HFFc6 (cell line): ENCODE data around the gene ANO7. TPM values are rescaled to one million over a fixed set of nuclear protein-coding genes. Genes with fewer than 3 reads are reported as not detected.

Experiments used
- DNase-seq: peaks from one replicate; pipeline ENCODE4 v3.0.0-alpha.2; 2018
- H3K27ac Mint-ChIP-seq: 2 replicates; pipeline ENCODE4 v1.8.0; 2020; ENCODE audit warnings: mild to moderate bottlenecking, mixed read lengths
- H3K27me3 Mint-ChIP-seq: 2 replicates; pipeline ENCODE4 v1.8.0; 2021; ENCODE audit warnings: mild to moderate bottlenecking, moderate library complexity, mixed read lengths; ENCODE audit not compliant: insufficient read depth
- H3K36me3 Mint-ChIP-seq: 2 replicates; pipeline ENCODE4 v1.8.0; 2021; ENCODE audit warnings: low read depth, mixed read lengths
- H3K4me1 Mint-ChIP-seq: 2 replicates; pipeline ENCODE4 v1.8.0; 2020; ENCODE audit warnings: low read depth, mixed read lengths
- H3K4me3 Mint-ChIP-seq: 2 replicates; pipeline ENCODE4 v1.8.0; 2020; ENCODE audit warnings: mild to moderate bottlenecking, moderate library complexity, mixed read lengths
- H3K9me3 Mint-ChIP-seq: 2 replicates; pipeline ENCODE4 v1.8.0; 2020; ENCODE audit warnings: mild to moderate bottlenecking, mixed read lengths
- total RNA-seq, 6 experiments: library from RNA; stranded (reverse); fragmentation: NEBNext Ultra II Directional; extraction: Animal tissue kit (Norgen Biotek cat#: 25700); gene quantifications; 2 replicates in 1 of 6; 3 replicates in 5 of 6; pipeline ENCODE4 v1.2.3, GENCODE V29; 2021
- TF ChIP-seq, protein P1 (sequence below): fragments of 200-600 bp; sonication (generic); IDR thresholded peaks from 2 replicates; pipeline ENCODE4 v1.5.0; 2021; ENCODE audit warnings: antibody characterized with exemption, mild to moderate bottlenecking

Gene ANO7
- total RNA-seq, 6 experiments from 2014 or later: 0.80 to 1.4 (median 1.2) TPM

DNA sequence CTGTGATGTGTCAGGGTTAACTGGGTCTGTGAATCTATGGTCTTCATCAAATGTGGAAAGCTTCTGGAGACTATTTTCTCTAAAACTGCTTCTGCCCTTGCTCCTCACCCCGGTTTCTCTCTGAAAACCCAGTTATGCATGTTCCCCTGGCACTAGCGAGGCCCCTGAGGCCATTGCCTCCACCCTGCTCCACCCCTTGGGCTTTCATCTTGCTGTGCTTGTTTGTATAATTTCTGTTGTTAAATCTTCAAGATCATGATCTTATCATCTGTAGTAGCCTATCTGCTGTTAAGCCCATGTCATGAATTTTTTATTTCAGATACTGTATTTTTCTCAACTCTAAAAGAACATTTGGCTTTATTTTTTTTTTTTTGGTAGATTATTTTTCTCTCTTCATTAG is 14.9 kb upstream of the ANO7 start:
- peaks cover 44% of the 10 kb centered on the region for H3K36me3 Mint-ChIP-seq
- TF ChIP-seq, protein P1, sequence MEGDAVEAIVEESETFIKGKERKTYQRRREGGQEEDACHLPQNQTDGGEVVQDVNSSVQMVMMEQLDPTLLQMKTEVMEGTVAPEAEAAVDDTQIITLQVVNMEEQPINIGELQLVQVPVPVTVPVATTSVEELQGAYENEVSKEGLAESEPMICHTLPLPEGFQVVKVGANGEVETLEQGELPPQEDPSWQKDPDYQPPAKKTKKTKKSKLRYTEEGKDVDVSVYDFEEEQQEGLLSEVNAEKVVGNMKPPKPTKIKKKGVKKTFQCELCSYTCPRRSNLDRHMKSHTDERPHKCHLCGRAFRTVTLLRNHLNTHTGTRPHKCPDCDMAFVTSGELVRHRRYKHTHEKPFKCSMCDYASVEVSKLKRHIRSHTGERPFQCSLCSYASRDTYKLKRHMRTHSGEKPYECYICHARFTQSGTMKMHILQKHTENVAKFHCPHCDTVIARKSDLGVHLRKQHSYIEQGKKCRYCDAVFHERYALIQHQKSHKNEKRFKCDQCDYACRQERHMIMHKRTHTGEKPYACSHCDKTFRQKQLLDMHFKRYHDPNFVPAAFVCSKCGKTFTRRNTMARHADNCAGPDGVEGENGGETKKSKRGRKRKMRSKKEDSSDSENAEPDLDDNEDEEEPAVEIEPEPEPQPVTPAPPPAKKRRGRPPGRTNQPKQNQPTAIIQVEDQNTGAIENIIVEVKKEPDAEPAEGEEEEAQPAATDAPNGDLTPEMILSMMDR: no peak
- H3K4me1 Mint-ChIP-seq: peaks cover 8% of the 10 kb centered on the region
- no peak for DNase-seq
- H3K4me3 Mint-ChIP-seq: no peak overlapping the region
- H3K9me3 Mint-ChIP-seq: peaks cover 16% of the 10 kb centered on the region
- peaks cover 4% of the 10 kb centered on the region for H3K27me3 Mint-ChIP-seq
- no peak overlapping the region for H3K27ac Mint-ChIP-seq

- H3K4me1 Mint-ChIP-seq: peaks cover 8% of the 10 kb centered on the region
- peaks cover 28% of the 10 kb centered on the region for H3K36me3 Mint-ChIP-seq
- no peak overlapping the region for H3K4me3 Mint-ChIP-seq
- TF ChIP-seq, protein P1: no peak
- H3K27me3 Mint-ChIP-seq: peaks cover 1% of the 10 kb centered on the region
- H3K9me3 Mint-ChIP-seq: no peaks in the 10 kb centered on the region
- no peak overlapping the region for H3K27ac Mint-ChIP-seq
- DNase-seq: no peak
These were observed 10.7 kb upstream of the ANO7 start for GRCh38 chr2:241177526-241178334.

GRCh38 chr2:241178961-241179360 is 9.5 kb upstream of the ANO7 start:
- no peak overlapping the region for H3K4me3 Mint-ChIP-seq
- H3K4me1 Mint-ChIP-seq: peaks cover 2% of the 10 kb centered on the region
- H3K27ac Mint-ChIP-seq: no peak overlapping the region
- no peak for DNase-seq
- no peaks in the 10 kb centered on the region for H3K9me3 Mint-ChIP-seq
- peaks cover 1% of the 10 kb centered on the region for H3K27me3 Mint-ChIP-seq
- TF ChIP-seq, protein P1: no peak
- H3K36me3 Mint-ChIP-seq: peaks cover 21% of the 10 kb centered on the region

DNA sequence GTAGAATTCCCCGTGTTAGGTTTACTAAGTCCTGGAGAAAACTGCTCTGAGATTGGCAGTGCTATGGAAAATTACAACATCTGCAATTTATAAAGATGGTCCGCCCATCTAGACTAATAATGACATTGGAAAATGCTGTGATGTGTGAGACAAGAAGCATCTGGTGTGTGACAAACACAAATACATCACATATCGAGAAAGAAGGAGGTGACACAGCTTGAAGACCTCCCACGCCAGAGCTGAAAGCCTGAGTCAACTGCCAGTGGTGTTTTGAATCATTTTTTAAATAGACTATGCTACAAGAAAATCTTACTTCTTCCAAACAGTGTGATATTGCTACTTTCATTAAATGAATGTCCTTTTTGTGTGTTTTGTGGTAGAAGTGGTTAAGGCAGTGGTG is 8.6 kb upstream of the ANO7 start:
- TF ChIP-seq, protein P1: no peak
- H3K27ac Mint-ChIP-seq: no peak overlapping the region
- H3K36me3 Mint-ChIP-seq: peaks cover 16% of the 10 kb centered on the region
- H3K27me3 Mint-ChIP-seq: no peaks in the 10 kb centered on the region; the same call in 1 of the 2 replicates
- H3K4me3 Mint-ChIP-seq: no peak overlapping the region
- H3K4me1 Mint-ChIP-seq: no peaks in the 10 kb centered on the region
- H3K9me3 Mint-ChIP-seq: no peaks in the 10 kb centered on the region
- no peak for DNase-seq

DNA sequence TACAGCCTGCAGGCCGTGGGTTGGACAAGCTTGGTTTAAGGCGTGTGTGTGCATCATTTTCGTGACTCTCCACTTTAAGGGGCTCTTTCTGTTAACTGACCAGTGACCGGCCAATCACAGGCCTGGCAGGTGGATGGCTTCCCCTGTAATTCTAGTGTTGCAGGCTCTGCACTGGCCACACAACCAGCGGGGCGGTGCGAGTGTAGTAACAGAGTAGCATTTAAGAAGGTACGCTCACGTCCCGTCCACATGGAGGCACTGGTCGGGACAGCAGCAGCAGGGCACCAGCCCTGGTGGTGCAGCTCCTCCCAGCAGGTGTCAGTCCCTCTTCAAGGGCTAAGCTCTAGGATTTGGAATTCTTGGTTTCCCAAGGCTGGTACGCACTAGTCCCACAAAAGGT is 8.0 kb upstream of the ANO7 start:
- Mint-ChIP-seq H3K27ac (no peak overlapping the region), H3K4me3 (no peak overlapping the region)
- TF ChIP-seq, protein P1: no peak

More for the DNA sequence above, 8.0 kb upstream of the ANO7 start:
- no peak for DNase-seq
- peaks cover 16% of the 10 kb centered on the region for H3K36me3 Mint-ChIP-seq
- H3K9me3 Mint-ChIP-seq: no peaks in the 10 kb centered on the region
- H3K27me3 Mint-ChIP-seq: no peaks in the 10 kb centered on the region; the same call in 1 of the 2 replicates
- H3K4me1 Mint-ChIP-seq: no peaks in the 10 kb centered on the region
